NT2/D1 (cell line): ENCODE results near the gene CSTF1.

ENCODE experiments used
- SUZ12 ChIP-seq: IDR thresholded peaks from 2 replicates; pipeline ENCODE4 v1.6.1; 2011; ENCODE audit not compliant: insufficient read length, insufficient read depth; ENCODE audit errors: extremely low read depth
- YY1 ChIP-seq: IDR thresholded peaks from 2 replicates; pipeline ENCODE4 v1.6.1; 2011; ENCODE audit not compliant: insufficient read length, insufficient read depth
- ZNF274 ChIP-seq: IDR thresholded peaks from 2 replicates; pipeline ENCODE4 v1.6.1; 2011; ENCODE audit warnings: mild to moderate bottlenecking, low read depth, low read length

GRCh38 chr20:56439771-56440291, 47.4 kb downstream of the CSTF1 start:
- no peak for TF ChIP-seq ZNF274
- TF ChIP-seq YY1 = no peak
- TF ChIP-seq SUZ12 = no peak
